22Rv1 (cell line): Measurements from ENCODE around the gene TMEM9.

Experiments
- H3K27ac ChIP-seq: fragments of 450-650 bp; 2 replicates; pipeline ENCODE4 v1.5.1; 2017
- CTCF ChIP-seq: fragments of 450-650 bp; IDR thresholded peaks from 2 replicates; pipeline ENCODE4 v1.5.1; 2017; ENCODE audit warnings: mild to moderate bottlenecking
- ZFX ChIP-seq: fragments of 450-650 bp; IDR thresholded peaks from 2 replicates; pipeline ENCODE4 v1.6.1; 2017; ENCODE audit warnings: antibody characterized with exemption, borderline replicate concordance

TMEM9 gene

GRCh38 chr1:201092738-201093137, 61.5 kb downstream of the TMEM9 start:
- H3K27ac ChIP-seq = no peak overlapping the region
- TF ChIP-seq CTCF (no peak), ZFX (no peak)

GRCh38 chr1:201091256-201091655, 63.0 kb downstream of the TMEM9 start:
- TF ChIP-seq CTCF (no peak), ZFX (no peak)
- H3K27ac ChIP-seq = no peak overlapping the region

GRCh38 chr1:201090541-201090940, 63.7 kb downstream of the TMEM9 start:
- TF ChIP-seq ZFX = no peak
- no peak for TF ChIP-seq CTCF
- no peak overlapping the region for H3K27ac ChIP-seq

- TF ChIP-seq ZFX (no peak), CTCF (no peak)
Measured at GRCh38 chr1:201089596-201089995, 64.7 kb downstream of the TMEM9 start.

GRCh38 chr1:201088901-201089525, 65.3 kb downstream of the TMEM9 start:
- no peak overlapping the region for H3K27ac ChIP-seq
- TF ChIP-seq CTCF = no peak

More at GRCh38 chr1:201089596-201089995, 64.7 kb downstream of the TMEM9 start:
- no peak overlapping the region for H3K27ac ChIP-seq

GRCh38 chr1:201088395-201088794, 65.9 kb downstream of the TMEM9 start:
- TF ChIP-seq ZFX (no peak), CTCF (no peak)
- no peak overlapping the region for H3K27ac ChIP-seq

GRCh38 chr1:201085902-201086735, 68.2 kb downstream of the TMEM9 start:
- TF ChIP-seq ZFX (no peak), CTCF (peak; percentile 92)
- H3K27ac ChIP-seq = no peak overlapping the region
